GM23338 (cell line): ENCODE measurements around the gene MESP2. TPM values are rescaled to one million over a fixed set of nuclear protein-coding genes. Genes with fewer than 3 reads are reported as not detected.

ENCODE experiments used
- ATAC-seq: fragments of 200-7000 bp; cut with Tn5 transposase; 3 replicates; pipeline ENCODE4 v1.9.1; 2020
- DNase-seq: peaks from one replicate; pipeline ENCODE4 v3.0.0-alpha.2; 2015; ENCODE audit warnings: low spot score
- H2AFZ ChIP-seq: fragments of 200-600 bp; sonication (generic); 2 replicates; pipeline ENCODE4 v1.8.0; 2016; ENCODE audit warnings: antibody characterized with exemption, mild to moderate bottlenecking, moderate library complexity
- H3F3A ChIP-seq: fragments of 200-600 bp; sonication (generic); replicated peaks from 2 replicates; pipeline ENCODE4 v1.8.0; 2017; ENCODE audit warnings: antibody characterized with exemption, mixed run types, low read depth
- H3K27ac ChIP-seq: fragments of 200-600 bp; sonication (generic); 2 replicates; pipeline ENCODE4 v1.6.1; 2016; ENCODE audit warnings: low read depth
- H3K27me3 ChIP-seq: fragments of 200-600 bp; sonication (generic); 2 replicates; pipeline ENCODE4 v1.8.0; 2016; ENCODE audit warnings: mild to moderate bottlenecking, mixed run types, moderate library complexity; ENCODE audit not compliant: insufficient read depth
- H3K36me3 ChIP-seq: fragments of 200-600 bp; sonication (generic); 2 replicates; pipeline ENCODE4 v1.8.0; 2016; ENCODE audit warnings: mild to moderate bottlenecking; ENCODE audit not compliant: insufficient read depth
- H3K4me1 ChIP-seq: fragments of 200-600 bp; sonication (generic); 2 replicates; pipeline ENCODE4 v1.8.0; 2016; ENCODE audit warnings: mild to moderate bottlenecking, moderate library complexity; ENCODE audit not compliant: insufficient read depth
- H3K4me2 ChIP-seq: fragments of 200-600 bp; sonication (generic); 2 replicates; pipeline ENCODE4 v1.7.1; 2017; ENCODE audit warnings: mixed run types
- H3K4me3 ChIP-seq: fragments of 200-600 bp; sonication (generic); 2 replicates; pipeline ENCODE4 v1.6.1; 2016; ENCODE audit warnings: mixed run types
- H3K79me2 ChIP-seq: fragments of 200-600 bp; sonication (generic); replicated peaks from 2 replicates; pipeline ENCODE4 v1.8.0; 2017; ENCODE audit warnings: mild to moderate bottlenecking; ENCODE audit not compliant: insufficient read depth
- H3K9me2 ChIP-seq: fragments of 200-600 bp; sonication (generic); 2 replicates; pipeline ENCODE4 v1.8.0; 2017; ENCODE audit not compliant: insufficient read depth
- H4K20me1 ChIP-seq: fragments of 200-600 bp; sonication (generic); replicated peaks from 2 replicates; pipeline ENCODE4 v1.8.0; 2017; ENCODE audit warnings: mild to moderate bottlenecking; ENCODE audit not compliant: insufficient read depth
- H3K27ac Mint-ChIP-seq: 2 replicates; pipeline ENCODE4 v1.8.0; 2020; ENCODE audit warnings: inconsistent platforms, mild to moderate bottlenecking, moderate library complexity, mixed read lengths
- H3K27me3 Mint-ChIP-seq: 3 replicates; pipeline ENCODE4 v1.8.0; 2022; ENCODE audit warnings: low read depth, mild to moderate bottlenecking, moderate library complexity, mixed read lengths, inconsistent platforms; ENCODE audit not compliant: insufficient read depth, poor library complexity
- H3K36me3 Mint-ChIP-seq: 3 replicates; pipeline ENCODE4 v1.8.0; 2021; ENCODE audit warnings: low read depth, mild to moderate bottlenecking, inconsistent platforms, moderate library complexity, mixed read lengths
- H3K4me1 Mint-ChIP-seq: 3 replicates; pipeline ENCODE4 v1.8.0; 2020; ENCODE audit warnings: mild to moderate bottlenecking, inconsistent platforms, mixed read lengths
- H3K4me3 Mint-ChIP-seq: 3 replicates; pipeline ENCODE4 v1.8.0; 2021; ENCODE audit warnings: moderate library complexity, mild to moderate bottlenecking, inconsistent platforms, mixed read lengths
- H3K9me3 Mint-ChIP-seq: 3 replicates; pipeline ENCODE4 v1.8.0; 2020; ENCODE audit warnings: moderate library complexity, mild to moderate bottlenecking, inconsistent platforms, mixed read lengths
- CREB1 ChIP-seq: fragments of 250-450 bp; sonication (Bioruptor Pico); IDR thresholded peaks from 2 replicates; pipeline ENCODE4 v1.5.0; 2020; ENCODE audit warnings: low read depth, mild to moderate bottlenecking, moderate library complexity
- EZH2 ChIP-seq: fragments of 200-600 bp; sonication (generic); IDR thresholded peaks from one replicate; pipeline ENCODE4 v1.8.0; 2017; ENCODE audit warnings: antibody characterized with exemption, mild to moderate bottlenecking, low read depth; ENCODE audit not compliant: unreplicated experiment
- EZH2phosphoT487 ChIP-seq: fragments of 200-600 bp; sonication (generic); IDR thresholded peaks from one replicate; pipeline ENCODE4 v1.8.1; 2018; ENCODE audit warnings: antibody characterized with exemption; ENCODE audit not compliant: unreplicated experiment
- JUNB ChIP-seq: IDR thresholded peaks from one replicate; pipeline ENCODE4 v1.6.1; 2016; ENCODE audit warnings: antibody characterized with exemption; ENCODE audit not compliant: unreplicated experiment
- NANOG ChIP-seq: IDR thresholded peaks from 2 replicates; pipeline ENCODE4 v1.6.1; 2016; ENCODE audit warnings: antibody characterized with exemption, borderline replicate concordance
- POLR2AphosphoS5 ChIP-seq: IDR thresholded peaks from 2 replicates; pipeline ENCODE4 v1.6.1; 2016; ENCODE audit warnings: antibody characterized with exemption, low read depth
- ZNF331 ChIP-seq: fragments of 250-450 bp; sonication (Bioruptor Pico); IDR thresholded peaks from 2 replicates; pipeline ENCODE4 v1.5.0; 2020; ENCODE audit warnings: low read depth, mild to moderate bottlenecking, moderate library complexity
- polyA plus RNA-seq: library from polyadenylated mRNA; unstranded; fragments of >200 nt; fragmentation: Nextera tagmentation; extraction: Ambion mirVana; gene quantifications from 2 replicates; pipeline ENCODE4 v1.2.1, GENCODE V29; 2016
- total RNA-seq: library from RNA; depleted of rRNA; stranded (reverse); fragments of >200 nt; shearing (Covaris generic); gene quantifications from 2 replicates; pipeline ENCODE4 v1.2.3, GENCODE V29; 2014
- TF ChIP-seq, protein P1 (sequence below): fragments of 250-450 bp; sonication (Bioruptor Pico); IDR thresholded peaks from 2 replicates; pipeline ENCODE4 v1.5.0; 2020; ENCODE audit warnings: mild to moderate bottlenecking, moderate library complexity
- TF ChIP-seq, protein P2 (sequence below), 2 experiments: fragments of 200-600 bp in 1 of 2; sonication (generic) in 1 of 2; conservative IDR thresholded peaks; 2 replicates each; pipeline versions ENCODE4 v1.5.1 to v1.6.1; 2016 to 2017; ENCODE audit warnings: antibody characterized with exemption in 2 of 2, low read depth in 2 of 2, mild to moderate bottlenecking in 2 of 2, moderate library complexity in 1 of 2
- TF ChIP-seq, protein P3 (sequence below): IDR thresholded peaks from 2 replicates; pipeline ENCODE4 v1.6.1; 2016; ENCODE audit warnings: antibody characterized with exemption
- TF ChIP-seq, protein P4 (sequence below): IDR thresholded peaks from one replicate; pipeline ENCODE4 v1.6.1; 2018; ENCODE audit warnings: antibody characterized with exemption; ENCODE audit not compliant: unreplicated experiment

MESP2 gene
- total and polyA plus RNA-seq, 2 experiments from 2014 or later, result 0.24 to 1.3 TPM

DNA sequence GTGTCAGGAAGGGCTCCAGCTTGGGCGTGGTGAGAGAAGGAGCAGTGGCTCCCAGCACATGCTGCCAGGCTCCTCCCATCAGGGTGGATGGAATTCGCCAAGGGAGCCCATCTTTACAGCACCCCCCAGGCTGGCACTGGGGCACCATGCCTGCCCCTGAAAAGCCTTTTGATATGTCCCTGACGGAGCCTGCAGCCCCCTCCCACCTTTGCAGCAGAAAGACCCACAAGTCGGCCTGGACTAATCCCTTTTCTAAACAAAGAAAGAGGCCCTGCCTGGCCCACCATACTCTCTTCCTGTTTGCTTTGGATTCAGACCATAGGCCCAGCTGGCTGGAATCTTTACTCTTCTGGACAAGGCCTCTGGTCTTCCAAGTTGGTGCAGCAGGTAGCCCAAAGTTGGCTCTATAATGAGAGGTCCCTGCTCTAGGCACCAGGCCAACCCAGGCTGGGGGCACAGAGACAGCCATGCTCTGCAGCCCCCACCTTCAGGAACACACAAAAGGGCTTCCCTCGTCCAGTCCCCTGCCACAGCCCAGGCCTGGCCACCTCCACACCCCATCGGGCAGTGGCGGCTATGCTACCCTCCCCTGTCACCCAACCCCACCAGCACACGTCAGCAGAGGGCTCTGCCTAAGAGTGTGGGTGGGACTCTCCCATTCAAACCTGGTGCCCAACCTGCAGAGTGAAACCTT is 33.1 kb downstream of the MESP2 start:
- H3K27me3 Mint-ChIP-seq, result peaks cover 32% of the 10 kb centered on the region
- no peak overlapping the region for H3K4me2 ChIP-seq
- DNase-seq, result no peak

More for the DNA sequence above, 33.1 kb downstream of the MESP2 start:
- no peaks in the 10 kb centered on the region; the same call in 1 of the 2 replicates for H3K4me1 ChIP-seq
- H2AFZ ChIP-seq, result peak overlapping the region; percentile 72; the same call in 1 of the 2 replicates
- Mint-ChIP-seq H3K27ac (no peak overlapping the region), H3K4me3 (no peak overlapping the region), H3K36me3 (no peaks in the 10 kb centered on the region; the same call in 2 of the 3 replicates), H3K9me3 (no peaks in the 10 kb centered on the region), H3K4me1 (peaks cover 12% of the 10 kb centered on the region; the same call in 2 of the 3 replicates)
- H3K4me3 ChIP-seq, result no peak overlapping the region
- H3K36me3 ChIP-seq, result no peaks in the 10 kb centered on the region
- H3K27me3 ChIP-seq, result peaks cover 11% of the 10 kb centered on the region
- no peaks in the 10 kb centered on the region for H3K9me2 ChIP-seq
- no peak overlapping the region for H3K27ac ChIP-seq
- no peaks in the 10 kb centered on the region for H4K20me1 ChIP-seq
- H3K79me2 ChIP-seq, result no peaks in the 10 kb centered on the region
- no peaks in the 10 kb centered on the region for H3F3A ChIP-seq
- TF ChIP-seq CREB1 (CRISPR knock-in tag) (no peak), EZH2phosphoT487 (no peak), NANOG (no peak), POLR2AphosphoS5 (no peak), ZNF331 (CRISPR knock-in tag) (no peak), JUNB (no peak), EZH2 (no peak)
- TF ChIP-seq, protein P1, sequence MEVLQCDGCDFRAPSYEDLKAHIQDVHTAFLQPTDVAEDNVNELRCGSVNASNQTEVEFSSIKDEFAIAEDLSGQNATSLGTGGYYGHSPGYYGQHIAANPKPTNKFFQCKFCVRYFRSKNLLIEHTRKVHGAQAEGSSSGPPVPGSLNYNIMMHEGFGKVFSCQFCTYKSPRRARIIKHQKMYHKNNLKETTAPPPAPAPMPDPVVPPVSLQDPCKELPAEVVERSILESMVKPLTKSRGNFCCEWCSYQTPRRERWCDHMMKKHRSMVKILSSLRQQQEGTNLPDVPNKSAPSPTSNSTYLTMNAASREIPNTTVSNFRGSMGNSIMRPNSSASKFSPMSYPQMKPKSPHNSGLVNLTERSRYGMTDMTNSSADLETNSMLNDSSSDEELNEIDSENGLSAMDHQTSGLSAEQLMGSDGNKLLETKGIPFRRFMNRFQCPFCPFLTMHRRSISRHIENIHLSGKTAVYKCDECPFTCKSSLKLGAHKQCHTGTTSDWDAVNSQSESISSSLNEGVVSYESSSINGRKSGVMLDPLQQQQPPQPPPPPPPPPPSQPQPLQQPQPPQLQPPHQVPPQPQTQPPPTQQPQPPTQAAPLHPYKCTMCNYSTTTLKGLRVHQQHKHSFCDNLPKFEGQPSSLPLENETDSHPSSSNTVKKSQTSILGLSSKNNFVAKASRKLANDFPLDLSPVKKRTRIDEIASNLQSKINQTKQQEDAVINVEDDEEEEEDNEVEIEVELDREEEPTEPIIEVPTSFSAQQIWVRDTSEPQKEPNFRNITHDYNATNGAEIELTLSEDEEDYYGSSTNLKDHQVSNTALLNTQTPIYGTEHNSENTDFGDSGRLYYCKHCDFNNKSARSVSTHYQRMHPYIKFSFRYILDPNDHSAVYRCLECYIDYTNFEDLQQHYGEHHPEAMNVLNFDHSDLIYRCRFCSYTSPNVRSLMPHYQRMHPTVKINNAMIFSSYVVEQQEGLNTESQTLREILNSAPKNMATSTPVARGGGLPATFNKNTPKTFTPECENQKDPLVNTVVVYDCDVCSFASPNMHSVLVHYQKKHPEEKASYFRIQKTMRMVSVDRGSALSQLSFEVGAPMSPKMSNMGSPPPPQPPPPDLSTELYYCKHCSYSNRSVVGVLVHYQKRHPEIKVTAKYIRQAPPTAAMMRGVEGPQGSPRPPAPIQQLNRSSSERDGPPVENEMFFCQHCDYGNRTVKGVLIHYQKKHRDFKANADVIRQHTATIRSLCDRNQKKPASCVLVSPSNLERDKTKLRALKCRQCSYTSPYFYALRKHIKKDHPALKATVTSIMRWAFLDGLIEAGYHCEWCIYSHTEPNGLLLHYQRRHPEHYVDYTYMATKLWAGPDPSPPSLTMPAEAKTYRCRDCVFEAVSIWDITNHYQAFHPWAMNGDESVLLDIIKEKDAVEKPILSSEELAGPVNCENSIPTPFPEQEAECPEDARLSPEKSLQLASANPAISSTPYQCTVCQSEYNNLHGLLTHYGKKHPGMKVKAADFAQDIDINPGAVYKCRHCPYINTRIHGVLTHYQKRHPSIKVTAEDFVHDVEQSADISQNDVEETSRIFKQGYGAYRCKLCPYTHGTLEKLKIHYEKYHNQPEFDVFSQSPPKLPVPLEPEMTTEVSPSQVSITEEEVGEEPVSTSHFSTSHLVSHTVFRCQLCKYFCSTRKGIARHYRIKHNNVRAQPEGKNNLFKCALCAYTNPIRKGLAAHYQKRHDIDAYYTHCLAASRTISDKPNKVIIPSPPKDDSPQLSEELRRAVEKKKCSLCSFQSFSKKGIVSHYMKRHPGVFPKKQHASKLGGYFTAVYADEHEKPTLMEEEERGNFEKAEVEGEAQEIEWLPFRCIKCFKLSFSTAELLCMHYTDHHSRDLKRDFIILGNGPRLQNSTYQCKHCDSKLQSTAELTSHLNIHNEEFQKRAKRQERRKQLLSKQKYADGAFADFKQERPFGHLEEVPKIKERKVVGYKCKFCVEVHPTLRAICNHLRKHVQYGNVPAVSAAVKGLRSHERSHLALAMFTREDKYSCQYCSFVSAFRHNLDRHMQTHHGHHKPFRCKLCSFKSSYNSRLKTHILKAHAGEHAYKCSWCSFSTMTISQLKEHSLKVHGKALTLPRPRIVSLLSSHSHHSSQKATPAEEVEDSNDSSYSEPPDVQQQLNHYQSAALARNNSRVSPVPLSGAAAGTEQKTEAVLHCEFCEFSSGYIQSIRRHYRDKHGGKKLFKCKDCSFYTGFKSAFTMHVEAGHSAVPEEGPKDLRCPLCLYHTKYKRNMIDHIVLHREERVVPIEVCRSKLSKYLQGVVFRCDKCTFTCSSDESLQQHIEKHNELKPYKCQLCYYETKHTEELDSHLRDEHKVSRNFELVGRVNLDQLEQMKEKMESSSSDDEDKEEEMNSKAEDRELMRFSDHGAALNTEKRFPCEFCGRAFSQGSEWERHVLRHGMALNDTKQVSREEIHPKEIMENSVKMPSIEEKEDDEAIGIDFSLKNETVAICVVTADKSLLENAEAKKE, result no peak
- TF ChIP-seq, protein P2, sequence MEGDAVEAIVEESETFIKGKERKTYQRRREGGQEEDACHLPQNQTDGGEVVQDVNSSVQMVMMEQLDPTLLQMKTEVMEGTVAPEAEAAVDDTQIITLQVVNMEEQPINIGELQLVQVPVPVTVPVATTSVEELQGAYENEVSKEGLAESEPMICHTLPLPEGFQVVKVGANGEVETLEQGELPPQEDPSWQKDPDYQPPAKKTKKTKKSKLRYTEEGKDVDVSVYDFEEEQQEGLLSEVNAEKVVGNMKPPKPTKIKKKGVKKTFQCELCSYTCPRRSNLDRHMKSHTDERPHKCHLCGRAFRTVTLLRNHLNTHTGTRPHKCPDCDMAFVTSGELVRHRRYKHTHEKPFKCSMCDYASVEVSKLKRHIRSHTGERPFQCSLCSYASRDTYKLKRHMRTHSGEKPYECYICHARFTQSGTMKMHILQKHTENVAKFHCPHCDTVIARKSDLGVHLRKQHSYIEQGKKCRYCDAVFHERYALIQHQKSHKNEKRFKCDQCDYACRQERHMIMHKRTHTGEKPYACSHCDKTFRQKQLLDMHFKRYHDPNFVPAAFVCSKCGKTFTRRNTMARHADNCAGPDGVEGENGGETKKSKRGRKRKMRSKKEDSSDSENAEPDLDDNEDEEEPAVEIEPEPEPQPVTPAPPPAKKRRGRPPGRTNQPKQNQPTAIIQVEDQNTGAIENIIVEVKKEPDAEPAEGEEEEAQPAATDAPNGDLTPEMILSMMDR (conservative IDR thresholded peaks at IDR 0.05; ENCODE audit: low read depth in 2 of 2), result no peak
- TF ChIP-seq, protein P3, sequence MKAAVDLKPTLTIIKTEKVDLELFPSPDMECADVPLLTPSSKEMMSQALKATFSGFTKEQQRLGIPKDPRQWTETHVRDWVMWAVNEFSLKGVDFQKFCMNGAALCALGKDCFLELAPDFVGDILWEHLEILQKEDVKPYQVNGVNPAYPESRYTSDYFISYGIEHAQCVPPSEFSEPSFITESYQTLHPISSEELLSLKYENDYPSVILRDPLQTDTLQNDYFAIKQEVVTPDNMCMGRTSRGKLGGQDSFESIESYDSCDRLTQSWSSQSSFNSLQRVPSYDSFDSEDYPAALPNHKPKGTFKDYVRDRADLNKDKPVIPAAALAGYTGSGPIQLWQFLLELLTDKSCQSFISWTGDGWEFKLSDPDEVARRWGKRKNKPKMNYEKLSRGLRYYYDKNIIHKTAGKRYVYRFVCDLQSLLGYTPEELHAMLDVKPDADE, result no peak
- TF ChIP-seq, protein P4, sequence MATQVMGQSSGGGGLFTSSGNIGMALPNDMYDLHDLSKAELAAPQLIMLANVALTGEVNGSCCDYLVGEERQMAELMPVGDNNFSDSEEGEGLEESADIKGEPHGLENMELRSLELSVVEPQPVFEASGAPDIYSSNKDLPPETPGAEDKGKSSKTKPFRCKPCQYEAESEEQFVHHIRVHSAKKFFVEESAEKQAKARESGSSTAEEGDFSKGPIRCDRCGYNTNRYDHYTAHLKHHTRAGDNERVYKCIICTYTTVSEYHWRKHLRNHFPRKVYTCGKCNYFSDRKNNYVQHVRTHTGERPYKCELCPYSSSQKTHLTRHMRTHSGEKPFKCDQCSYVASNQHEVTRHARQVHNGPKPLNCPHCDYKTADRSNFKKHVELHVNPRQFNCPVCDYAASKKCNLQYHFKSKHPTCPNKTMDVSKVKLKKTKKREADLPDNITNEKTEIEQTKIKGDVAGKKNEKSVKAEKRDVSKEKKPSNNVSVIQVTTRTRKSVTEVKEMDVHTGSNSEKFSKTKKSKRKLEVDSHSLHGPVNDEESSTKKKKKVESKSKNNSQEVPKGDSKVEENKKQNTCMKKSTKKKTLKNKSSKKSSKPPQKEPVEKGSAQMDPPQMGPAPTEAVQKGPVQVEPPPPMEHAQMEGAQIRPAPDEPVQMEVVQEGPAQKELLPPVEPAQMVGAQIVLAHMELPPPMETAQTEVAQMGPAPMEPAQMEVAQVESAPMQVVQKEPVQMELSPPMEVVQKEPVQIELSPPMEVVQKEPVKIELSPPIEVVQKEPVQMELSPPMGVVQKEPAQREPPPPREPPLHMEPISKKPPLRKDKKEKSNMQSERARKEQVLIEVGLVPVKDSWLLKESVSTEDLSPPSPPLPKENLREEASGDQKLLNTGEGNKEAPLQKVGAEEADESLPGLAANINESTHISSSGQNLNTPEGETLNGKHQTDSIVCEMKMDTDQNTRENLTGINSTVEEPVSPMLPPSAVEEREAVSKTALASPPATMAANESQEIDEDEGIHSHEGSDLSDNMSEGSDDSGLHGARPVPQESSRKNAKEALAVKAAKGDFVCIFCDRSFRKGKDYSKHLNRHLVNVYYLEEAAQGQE, result no peak
- ATAC-seq, result no peak
